SIG-M5 treated with dmso at 0.1 percent for 504 hours (cell line): ENCODE measurements around the gene SLCO3A1.

ENCODE experiments used
- DNase-seq: peaks from one replicate; lab custom pipeline; 2025; ENCODE audit not compliant: unreplicated experiment; lab: John Stamatoyannopoulos, UW

Gene SLCO3A1

GRCh38 chr15:91881569-91882297 lies 28.2 kb downstream of the SLCO3A1 start:
- DNase-seq: no peak

DNA sequence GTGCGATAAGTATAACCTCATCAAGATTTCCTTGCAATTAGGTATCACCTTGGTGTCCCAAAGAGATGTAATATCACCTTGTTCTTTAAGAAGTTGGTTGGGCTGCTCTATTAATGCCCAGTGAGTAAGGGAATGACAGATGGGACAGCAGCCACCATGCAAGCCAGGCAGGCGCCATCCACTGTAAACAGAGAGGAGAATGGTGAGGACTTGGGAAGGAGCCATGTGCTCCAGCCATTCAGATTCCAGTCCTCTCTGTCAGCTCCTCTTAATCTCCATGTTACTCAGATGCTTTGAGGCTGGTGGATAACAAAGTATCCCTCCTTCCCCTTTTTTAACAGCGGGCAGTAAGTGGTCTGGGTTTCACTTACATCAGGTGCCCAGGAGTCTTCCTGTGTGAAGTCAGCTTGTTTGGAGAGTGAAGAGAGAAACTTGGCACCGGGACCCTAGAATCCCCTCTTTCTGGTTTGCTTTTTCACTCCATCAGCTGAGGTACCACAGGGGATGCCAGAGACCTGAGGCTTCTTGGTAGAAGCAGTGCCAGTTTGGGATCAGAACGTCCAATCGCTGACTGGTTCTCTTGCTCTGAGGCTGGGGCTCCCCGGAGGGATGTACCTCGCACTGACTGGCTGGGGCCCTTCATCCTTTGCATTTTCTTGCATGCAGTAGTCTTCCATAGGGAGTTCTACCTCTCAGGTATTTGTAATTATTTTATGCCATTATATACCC lies 29.5 kb downstream of the SLCO3A1 start:
- no peak for DNase-seq

GRCh38 chr15:91884606-91885005 lies 31.1 kb downstream of the SLCO3A1 start:
- DNase-seq: no peak

GRCh38 chr15:91885054-91885453 lies 31.5 kb downstream of the SLCO3A1 start:
- DNase-seq: no peak

DNA sequence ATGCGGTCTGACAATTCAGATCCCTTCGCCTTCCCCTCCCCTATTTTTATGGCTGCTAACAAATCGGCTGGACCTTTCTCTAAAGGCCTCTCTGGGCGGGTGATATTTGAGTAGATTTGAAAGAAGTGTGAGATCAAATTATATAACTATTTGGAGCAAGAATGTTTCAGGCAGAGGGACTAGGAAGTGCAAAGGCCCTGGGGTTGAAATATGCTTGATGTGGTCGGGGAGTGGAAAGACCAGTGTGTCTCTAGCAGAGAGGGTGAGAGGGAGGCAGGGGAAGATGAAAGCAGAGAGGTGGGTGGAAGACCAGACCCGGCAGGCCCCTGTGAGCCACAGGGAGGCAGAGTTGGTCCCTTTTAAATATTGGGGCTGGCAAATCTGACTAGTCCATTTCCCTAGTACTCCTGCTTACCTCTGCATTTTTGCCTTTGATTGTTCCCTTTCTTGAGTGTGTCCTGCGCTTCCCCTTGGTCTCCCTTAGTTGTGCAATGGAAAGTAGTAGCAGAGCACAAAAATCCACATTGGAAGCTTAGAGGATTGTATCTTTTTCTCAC lies 32.3 kb downstream of the SLCO3A1 start:
- DNase-seq: no peak

- no peak for DNase-seq
Observed at GRCh38 chr15:91886878-91887277, 33.4 kb downstream of the SLCO3A1 start.

DNA sequence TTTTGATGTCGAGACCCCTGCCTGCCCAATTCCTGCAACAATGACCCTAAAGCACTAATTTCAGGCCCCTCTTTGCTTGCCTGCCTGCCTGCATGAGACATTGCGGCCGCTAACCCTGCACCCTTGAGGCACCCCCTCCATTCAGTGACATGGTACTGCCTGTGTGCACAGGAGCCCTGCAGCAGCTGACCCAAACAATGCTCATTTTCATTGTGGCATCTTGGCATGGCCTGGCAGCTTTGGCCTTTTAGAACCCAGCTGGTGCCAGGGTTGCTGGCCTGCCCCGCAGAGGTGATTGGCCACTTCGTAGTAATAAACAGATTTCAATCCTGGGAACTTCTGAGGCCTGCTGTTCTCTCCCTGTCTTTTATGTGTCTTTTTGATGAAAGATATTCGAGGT lies 33.8 kb downstream of the SLCO3A1 start:
- DNase-seq: no peak

- no peak for DNase-seq
Observed at GRCh38 chr15:91887921-91888373, 34.4 kb downstream of the SLCO3A1 start.

DNA sequence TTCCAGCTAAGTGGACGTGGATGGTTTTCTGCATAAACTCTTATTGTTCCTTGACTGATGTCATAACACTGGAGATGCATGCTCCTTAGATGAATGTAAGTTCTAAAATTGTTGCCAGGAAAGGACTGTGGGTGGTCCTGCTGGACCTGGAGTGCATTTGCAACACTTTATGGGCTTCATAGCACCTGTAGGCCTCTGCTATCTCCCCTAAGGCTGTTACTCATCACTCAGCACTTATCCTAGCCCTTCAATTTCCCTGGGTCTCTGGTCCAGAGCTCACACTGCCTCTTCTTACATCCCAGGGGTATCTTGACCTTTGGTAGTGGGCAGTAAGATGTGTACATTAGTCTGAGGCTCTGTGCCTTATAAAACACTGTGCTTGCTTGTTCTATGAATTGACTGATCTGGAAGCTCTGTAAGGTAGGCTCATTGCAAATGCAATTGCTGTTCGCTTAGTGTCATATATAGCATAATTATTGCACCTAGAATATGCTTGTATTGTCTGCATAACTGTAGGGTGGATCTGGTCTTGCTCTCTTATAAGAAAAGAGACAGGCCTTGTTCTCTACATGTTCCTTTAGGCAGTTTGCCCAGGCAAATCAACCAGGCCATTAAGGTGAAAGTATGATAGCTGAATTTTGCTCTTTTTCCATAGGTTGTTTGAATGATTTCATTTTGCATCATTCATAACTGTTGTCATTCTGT lies 35.8 kb downstream of the SLCO3A1 start:
- no peak for DNase-seq

DNA sequence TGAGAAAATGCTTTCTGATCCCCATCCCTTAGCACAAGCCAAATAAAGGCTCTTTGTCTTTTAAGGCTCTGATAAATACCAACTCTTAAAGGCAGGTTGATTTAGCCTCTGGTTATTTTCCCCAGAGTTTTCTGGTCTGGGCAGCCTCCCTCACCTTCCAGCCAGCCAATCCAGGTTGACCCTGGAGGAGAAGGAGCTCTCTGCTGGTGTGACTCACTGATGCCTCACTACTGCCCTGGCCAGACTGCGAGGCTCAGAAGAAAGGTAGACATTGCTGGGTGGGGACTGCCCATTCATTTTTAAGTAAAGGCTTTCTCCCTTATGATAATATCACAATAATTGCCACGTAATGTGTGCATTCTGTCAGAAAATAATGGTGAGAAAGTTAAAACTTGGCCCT lies 37.1 kb downstream of the SLCO3A1 start:
- peak; percentile 23 for DNase-seq

DNA sequence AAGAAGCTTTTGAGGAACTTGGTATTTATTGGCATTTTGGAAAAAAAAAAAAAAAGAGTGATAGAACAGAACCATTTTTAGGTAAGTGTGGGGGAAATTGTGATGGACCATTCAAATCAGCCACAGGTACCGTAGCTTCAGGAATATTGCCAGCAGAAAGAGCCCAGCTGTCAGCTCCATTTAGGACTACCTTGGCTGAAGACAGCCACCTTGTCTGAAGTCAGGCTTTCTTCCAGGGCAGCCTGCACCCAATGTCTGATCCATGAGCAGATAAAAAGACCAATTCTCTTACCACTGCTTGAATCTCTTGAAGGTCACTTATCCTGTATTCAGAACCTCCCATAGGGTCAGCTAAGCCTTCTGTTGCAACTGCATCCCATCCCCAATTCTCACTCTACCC lies 37.6 kb downstream of the SLCO3A1 start:
- no peak for DNase-seq

DNA sequence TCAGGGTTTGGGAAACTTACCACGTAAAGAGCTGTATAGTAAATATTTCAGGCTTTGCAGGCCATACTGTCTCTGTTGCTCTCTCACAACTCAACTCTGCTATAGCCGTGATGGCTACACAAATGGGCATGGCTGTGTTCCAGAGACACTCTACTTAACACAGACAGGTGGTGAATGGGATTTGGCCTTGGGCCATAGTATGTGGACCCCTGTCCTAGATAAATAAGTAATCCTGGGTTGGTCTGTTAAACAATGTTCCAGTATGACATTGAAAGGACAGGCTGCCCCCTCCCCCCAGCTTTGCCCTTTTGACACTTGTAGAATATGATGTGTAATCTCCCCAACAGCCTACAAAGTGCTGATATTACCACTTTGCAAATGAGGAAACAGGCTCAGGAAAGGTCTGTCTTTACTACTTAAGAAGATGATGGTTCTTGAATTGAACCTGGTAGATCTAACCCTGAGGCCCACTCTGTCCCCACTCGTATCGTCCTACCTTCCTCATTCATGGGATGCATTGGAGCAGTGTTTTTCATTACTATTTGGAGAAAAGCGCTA lies 38.4 kb downstream of the SLCO3A1 start:
- DNase-seq: no peak

DNA sequence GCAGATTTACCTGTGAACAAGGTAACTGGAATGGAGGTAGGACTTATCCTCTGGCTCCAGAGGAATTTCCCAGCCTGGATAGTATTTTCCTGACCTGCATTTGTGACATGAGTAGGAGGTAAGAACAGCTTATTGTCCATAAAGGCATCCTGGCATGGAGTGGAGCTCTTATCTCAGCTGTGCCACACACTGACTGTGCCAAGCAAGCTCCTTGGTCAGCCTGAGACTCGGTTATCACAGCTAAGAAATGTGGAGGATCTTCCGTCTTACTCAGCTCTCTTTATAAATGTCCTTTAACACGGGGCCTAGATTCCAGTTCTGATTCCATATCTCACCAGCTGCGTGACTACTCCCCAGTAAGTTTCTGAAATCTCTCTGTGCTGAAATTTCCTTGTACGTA lies 38.9 kb downstream of the SLCO3A1 start:
- DNase-seq: no peak

- DNase-seq: no peak
Observed at GRCh38 chr15:91894606-91895005, 41.1 kb downstream of the SLCO3A1 start.

GRCh38 chr15:91895051-91895450 lies 41.5 kb downstream of the SLCO3A1 start:
- DNase-seq: no peak

GRCh38 chr15:91896341-91897055 lies 43.0 kb downstream of the SLCO3A1 start:
- DNase-seq: no peak

GRCh38 chr15:91897585-91898372 lies 44.3 kb downstream of the SLCO3A1 start:
- DNase-seq: no peak

GRCh38 chr15:91898843-91899242 lies 45.3 kb downstream of the SLCO3A1 start:
- no peak for DNase-seq

DNA sequence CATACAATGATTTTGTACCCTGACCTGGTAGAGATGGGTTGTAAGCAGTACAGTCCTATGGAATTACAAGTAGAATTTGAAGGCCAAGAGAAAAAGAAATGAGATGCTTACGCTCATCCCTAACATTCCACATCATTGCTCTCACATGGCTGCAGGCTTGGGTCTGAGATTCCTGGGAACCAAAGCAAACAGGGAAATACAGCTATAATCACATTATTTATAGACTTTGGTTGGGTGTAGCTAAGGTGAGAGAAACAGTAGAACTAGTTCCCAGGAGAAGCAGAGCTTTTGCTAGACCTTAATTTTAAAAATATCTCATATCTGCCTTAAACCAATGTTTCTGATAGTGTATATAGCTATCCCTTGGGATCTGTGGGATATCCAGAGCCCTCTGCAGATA lies 51.4 kb downstream of the SLCO3A1 start:
- no peak for DNase-seq

- no peak for DNase-seq
Observed at GRCh38 chr15:91908391-91908790, 54.9 kb downstream of the SLCO3A1 start.
